NT2/D1 (cell line): ENCODE results near the gene MACIR.

Source experiments
- SUZ12 ChIP-seq: IDR thresholded peaks from 2 replicates; pipeline ENCODE4 v1.6.1; 2011; ENCODE audit not compliant: insufficient read length, insufficient read depth; ENCODE audit errors: extremely low read depth
- ZNF274 ChIP-seq: IDR thresholded peaks from 2 replicates; pipeline ENCODE4 v1.6.1; 2011; ENCODE audit warnings: mild to moderate bottlenecking, low read depth, low read length

DNA sequence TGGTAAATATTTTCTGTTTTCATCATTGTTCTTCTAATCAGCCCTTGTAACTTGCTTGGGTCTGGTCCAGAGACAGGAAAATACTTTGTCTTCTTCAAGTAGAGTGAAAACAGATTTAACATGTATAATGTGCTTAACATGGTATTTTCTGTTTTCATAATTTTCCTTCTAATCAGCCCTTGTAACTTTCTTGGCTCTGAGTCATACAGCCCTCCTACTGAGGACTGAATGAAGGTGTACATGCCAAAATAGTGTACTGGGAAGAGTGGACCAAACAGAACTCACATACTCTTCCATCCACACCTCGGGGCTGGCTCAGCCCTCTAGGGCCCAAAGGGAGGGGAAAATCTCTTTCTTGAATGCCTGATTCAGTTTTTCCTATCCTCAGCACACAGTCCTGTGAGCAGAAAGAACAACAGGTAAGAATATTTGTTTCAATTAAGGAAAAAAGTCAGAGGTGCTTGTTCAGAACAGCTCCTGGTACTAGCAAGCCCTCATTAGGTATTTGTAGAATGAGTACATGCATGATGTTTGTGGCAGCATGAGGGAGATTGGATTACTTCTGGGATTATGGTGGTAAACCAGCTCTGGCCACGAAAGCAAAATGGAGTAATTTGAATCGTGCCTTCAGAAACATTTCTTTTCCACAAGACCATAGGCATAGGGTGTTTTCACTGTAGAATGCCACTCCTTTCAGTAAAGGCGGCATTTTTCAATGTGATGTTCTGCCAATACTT lies 24.2 kb upstream of the MACIR start:
- TF ChIP-seq SUZ12: no peak
- TF ChIP-seq ZNF274: no peak
